Adipocyte (in vitro differentiated cells): ENCODE measurements around the gene GJB5.

Experiments
- DNase-seq: peaks from one replicate; pipeline ENCODE4 v3.0.0-alpha.2; 2015; ENCODE audit warnings: low read depth
- H3K27me3 ChIP-seq: replicated peaks from 2 replicates; pipeline ENCODE4 v1.7.0; 2013; ENCODE audit warnings: mild to moderate bottlenecking, low read length, moderate library complexity; ENCODE audit not compliant: control insufficient read depth, insufficient read depth
- H3K36me3 ChIP-seq: 2 replicates; pipeline ENCODE4 v1.7.0; 2013; ENCODE audit warnings: low read length, mild to moderate bottlenecking, moderate library complexity; ENCODE audit not compliant: control insufficient read depth, insufficient read depth, severe bottlenecking
- H3K4me1 ChIP-seq: 2 replicates; pipeline ENCODE4 v1.7.0; 2013; ENCODE audit warnings: mild to moderate bottlenecking, low read length, moderate library complexity; ENCODE audit not compliant: control insufficient read depth, insufficient read depth
- H3K4me3 ChIP-seq: 2 replicates; pipeline ENCODE4 v1.7.0; 2013; ENCODE audit warnings: mild to moderate bottlenecking, low read length, moderate library complexity
- H3K9ac ChIP-seq: 2 replicates; pipeline ENCODE4 v1.7.0; 2013; ENCODE audit warnings: mild to moderate bottlenecking, low read length, moderate library complexity
- H3K9me3 ChIP-seq: 2 replicates; pipeline ENCODE4 v1.7.0; 2013; ENCODE audit warnings: mild to moderate bottlenecking, low read length, moderate library complexity; ENCODE audit not compliant: control insufficient read depth

The GJB5 gene

GRCh38 chr1:34800214-34800613 is 45.4 kb downstream of the GJB5 start:
- peak; percentile 43 for DNase-seq
- no peak overlapping the region for H3K9ac ChIP-seq
- H3K4me1 ChIP-seq, result no peaks in the 10 kb centered on the region
- no peak overlapping the region for H3K4me3 ChIP-seq
- no peaks in the 10 kb centered on the region for H3K36me3 ChIP-seq
- peaks cover 6% of the 10 kb centered on the region for H3K9me3 ChIP-seq
- peaks cover 4% of the 10 kb centered on the region for H3K27me3 ChIP-seq

- Histone ChIP-seq H3K27me3 (no peaks in the 10 kb centered on the region), H3K9me3 (peaks cover 6% of the 10 kb centered on the region), H3K4me3 (no peak overlapping the region), H3K36me3 (no peaks in the 10 kb centered on the region), H3K4me1 (no peaks in the 10 kb centered on the region), H3K9ac (no peak overlapping the region)
- DNase-seq, result no peak
These were observed 48.9 kb downstream of the GJB5 start for GRCh38 chr1:34803770-34804169.

- Histone ChIP-seq H3K36me3 (no peaks in the 10 kb centered on the region), H3K9ac (no peak overlapping the region), H3K4me1 (no peaks in the 10 kb centered on the region), H3K4me3 (no peak overlapping the region), H3K27me3 (no peaks in the 10 kb centered on the region), H3K9me3 (peaks cover 6% of the 10 kb centered on the region)
- peak; percentile 42 for DNase-seq
These were observed 51.5 kb downstream of the GJB5 start for GRCh38 chr1:34806396-34806795.
